HG02840 (cell line): Measurements from ENCODE around the gene IMPDH1.

ENCODE experiments used
- ATAC-seq: cut with Tn5 transposase; IDR thresholded peaks from one replicate; pipeline ENCODE4 v1.9.1; 2021; ENCODE audit warnings: mild to moderate bottlenecking, moderate library complexity, moderate number of reproducible peaks; ENCODE audit not compliant: unreplicated experiment, low FRiP score

The IMPDH1 gene

DNA sequence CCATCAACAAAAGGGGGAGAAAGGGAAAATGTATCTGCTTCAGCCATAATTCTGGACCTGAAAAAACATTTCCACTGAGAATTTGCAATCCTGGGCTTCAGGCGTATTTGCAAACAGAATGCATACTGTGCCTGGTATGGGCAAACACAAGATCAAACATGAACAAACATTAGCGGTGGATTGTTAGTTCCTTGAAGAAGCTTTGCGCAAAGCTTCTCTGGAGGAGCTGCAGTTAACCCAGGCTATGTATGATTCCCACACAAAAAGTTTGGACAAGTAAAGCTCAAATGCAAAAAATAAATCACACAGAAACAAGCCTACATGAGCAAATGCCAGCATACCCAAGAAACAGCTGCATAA is 25.5 kb upstream of the IMPDH1 start:
- ATAC-seq, result no peak

DNA sequence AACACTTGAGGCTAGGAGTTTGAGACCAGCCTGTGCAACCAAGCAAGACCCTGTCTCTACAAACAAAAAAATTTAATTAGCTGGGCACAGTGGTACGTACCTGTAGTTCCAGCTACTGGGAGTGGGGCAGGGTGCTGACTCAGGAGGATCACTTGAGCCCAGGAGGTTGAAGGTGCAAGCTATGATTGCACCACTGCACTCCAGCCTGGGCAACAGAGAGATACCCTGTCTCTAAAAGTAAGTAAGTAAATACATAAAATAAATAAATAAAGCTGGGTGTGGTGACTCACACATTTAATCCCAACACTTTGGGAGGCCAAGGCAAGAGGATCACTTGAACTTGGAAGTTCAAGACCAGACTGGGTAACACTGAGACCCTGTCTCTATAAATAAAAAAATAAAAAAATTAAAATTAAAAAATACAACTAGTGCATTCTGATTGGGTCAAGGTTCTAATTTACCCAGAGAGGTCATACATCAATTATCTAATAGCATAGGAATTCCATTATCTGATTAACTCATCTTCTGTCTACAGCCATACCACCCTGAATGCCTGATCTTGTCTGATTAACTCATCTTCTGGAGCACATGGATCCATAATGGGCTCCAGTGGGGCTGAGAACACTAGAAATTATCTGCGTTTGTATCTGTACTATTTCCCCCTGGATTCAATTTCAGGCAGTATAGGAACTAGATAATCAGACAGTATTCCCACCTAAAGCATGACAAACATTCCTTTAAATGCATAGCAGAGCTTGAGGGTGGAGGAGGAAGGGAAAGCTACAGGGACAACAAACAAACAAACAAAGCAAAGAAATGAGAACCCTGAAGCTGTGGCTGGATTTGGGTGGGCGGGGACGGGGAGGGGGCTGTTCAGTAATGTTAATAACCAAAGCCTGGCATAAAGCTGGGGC is 24.9 kb upstream of the IMPDH1 start:
- ATAC-seq, result no peak

DNA sequence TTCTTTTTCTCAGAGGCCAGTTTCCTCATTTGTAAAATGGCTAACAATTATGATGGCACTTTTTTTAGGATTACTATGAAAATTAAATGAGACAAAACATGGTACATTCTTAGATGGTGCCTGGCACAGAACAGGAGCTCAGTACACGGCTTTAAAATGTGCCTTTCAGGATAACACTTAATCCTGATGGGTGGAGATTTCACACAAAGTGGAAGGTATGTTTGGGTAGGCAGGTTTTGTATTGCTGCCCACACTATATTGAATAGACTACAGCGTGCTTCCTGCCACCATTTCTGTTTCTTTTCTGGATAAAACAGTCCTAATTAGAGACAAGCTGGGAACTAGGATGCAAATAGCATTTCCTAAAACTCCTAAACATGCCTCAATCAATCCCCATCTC is 22.0 kb upstream of the IMPDH1 start:
- ATAC-seq, result no peak

DNA sequence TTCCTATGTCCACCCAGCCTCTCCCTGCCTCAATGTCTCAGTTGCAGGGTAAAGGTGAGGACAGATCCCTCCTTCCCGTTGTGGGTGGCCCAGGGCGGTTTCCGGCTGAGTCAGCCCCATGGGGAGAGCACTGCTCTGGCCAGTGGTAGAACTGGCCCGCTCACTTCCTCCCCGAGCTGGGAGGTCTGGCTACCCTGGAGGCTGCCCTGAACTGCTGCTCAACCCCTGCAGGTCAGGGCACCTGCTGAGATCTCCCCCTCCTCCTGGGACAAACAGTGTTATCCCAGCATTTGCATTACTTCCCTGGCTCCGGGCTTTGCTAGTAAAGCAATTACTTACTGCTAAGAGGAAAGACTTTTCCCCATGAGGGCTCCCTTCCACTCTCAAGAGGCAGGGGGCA is 21.4 kb upstream of the IMPDH1 start:
- ATAC-seq, result no peak

DNA sequence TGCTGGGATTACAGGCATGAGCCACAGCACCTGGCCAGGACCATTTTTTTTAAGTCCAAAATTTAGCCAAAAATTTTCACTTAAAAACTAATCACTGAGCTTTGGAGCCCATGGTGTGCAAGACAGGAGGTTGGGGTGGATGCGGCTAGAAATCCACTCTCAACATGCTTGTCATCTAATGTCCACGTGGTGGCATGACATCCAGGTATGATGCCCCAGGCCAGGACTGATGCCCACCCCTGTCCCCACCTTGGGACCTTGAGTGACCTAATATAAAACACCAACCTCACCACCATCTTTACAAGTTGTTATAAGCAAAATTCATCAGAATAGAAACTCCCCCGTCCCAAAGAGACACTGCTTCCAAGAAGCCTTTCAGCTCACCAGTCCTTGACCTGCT is 20.4 kb upstream of the IMPDH1 start:
- no peak for ATAC-seq

DNA sequence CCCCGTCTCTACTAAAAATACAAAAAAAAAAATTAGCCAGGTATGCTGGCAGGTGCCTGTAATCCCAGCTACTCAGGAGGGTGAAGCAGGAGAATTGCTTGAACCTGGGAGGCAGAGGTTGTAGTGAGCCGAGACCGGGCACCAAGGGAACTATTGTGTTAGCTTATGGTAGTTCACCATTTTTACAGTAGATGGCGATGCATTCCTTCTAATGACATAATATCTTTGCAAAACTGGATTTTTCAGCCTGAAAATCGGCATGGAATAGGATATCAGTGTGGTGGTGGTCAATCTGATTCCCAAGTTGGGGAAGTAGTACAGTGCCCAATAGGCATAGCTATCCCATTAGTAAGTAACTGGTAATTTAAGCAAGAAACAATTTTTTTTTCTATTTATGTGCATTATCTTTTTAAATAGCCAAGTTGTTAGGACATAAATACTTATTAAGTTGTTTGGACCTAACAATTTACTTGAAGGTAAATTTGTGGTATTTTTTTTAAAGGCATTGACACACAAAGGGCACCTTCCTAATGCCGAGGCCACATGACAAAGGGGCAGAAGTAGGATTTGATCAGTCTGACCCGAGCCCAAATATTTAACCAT is 17.6 kb upstream of the IMPDH1 start:
- ATAC-seq, result no peak

DNA sequence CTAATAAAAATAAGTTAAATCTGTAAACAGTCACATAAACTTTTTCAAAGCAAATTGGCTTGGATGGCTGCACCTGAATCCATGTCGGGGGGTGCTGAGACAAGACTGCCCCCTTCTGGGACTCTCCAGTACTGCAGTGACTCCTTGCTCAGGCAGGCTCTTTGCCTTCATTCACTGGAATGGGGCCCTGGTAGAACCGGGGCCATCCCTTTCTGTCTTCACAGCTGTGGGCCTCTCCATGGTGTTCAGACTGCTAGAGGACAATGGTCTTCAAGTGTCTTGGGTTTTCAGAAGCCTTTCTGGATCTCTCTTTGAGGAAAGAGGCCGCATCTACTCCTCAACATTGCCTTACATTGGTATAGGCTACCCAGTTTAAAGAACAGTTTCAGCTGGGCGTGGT is 16.1 kb upstream of the IMPDH1 start:
- no peak for ATAC-seq

DNA sequence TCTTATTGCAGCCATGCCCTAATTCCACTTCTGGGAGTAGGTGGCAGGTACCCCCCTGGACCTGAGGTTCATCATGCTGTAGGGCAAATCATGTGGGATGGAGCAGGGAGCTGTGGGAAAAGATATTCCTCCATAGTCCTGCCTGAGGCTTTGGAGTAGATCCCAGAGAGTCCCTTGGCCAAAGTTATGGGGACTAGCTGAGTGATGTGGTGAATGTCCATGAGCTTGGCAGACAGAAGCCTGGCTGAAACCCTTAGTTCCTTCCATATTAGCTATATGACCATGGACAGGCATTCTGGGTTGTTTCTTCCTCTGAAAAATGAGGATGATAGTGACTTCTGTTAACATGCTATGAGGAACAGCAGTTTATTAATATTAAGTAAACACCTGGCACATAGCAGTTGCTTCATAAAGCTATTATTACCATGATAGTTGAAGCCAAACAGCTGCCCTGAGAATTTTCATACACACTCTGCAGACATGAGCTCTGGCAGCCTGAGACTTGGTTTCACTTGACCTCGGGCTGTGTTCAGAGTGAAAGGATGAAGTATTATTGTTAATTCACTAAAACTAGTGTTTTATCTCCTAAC is 15.0 kb upstream of the IMPDH1 start:
- no peak for ATAC-seq

DNA sequence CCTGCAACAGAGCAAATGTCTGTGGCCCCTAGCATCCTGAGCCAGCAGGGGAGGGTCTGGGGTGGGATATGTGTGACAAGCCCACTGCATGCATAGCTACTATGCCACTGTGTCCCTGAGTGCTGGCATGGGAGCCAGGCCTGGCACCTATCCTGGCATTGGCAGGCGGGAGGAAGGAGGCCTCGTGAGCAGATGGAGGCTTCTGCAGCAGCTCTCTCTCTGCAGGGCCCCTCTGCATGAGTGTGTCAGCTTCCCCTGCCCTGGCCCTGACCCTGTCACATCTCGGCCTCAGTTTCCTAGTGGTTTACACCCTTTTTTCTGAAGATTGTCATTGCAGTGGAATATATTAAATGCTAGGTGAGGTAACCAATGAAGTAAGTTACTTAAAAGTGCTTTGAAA is 13.1 kb upstream of the IMPDH1 start:
- ATAC-seq, result no peak

DNA sequence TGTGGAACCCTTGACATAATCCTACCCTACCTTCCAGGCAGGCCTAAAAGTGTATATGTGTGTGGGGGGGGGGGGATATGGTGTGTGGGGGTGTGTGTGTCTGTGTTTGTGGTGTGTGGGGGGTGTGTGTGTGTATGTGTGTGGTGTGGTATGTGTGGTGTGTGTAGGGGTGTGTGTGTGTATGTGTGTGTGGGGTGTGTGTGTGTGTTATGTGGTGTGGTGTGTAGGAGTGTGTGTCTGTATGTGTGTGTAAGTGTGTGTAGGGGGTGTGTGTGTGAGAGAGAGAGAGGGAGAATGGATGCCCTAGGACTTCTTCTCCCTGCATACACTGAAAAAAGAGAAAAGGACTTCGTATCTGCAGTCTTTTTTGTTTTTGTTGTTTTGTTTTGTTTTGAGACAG is 12.3 kb upstream of the IMPDH1 start:
- no peak for ATAC-seq

DNA sequence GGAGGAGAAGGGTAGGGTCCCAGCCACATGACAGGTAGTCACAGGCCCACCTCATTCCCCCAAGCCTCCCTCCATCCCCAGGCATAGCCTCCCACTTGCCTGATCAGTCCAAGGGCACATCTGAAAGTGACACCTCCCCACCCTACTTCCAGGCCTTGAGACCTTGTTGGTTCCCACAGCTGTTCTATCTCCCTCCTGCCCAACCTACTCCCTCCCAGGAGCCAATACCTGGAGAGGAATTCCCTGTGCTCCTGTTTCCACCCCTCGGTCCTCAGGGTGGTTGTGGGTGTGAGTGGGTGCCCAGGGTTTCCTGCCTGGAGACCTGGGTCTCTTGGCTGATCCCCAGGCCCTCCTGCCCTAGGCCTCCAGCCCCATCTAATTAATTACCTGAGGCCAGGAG is 11.6 kb upstream of the IMPDH1 start:
- no peak for ATAC-seq

DNA sequence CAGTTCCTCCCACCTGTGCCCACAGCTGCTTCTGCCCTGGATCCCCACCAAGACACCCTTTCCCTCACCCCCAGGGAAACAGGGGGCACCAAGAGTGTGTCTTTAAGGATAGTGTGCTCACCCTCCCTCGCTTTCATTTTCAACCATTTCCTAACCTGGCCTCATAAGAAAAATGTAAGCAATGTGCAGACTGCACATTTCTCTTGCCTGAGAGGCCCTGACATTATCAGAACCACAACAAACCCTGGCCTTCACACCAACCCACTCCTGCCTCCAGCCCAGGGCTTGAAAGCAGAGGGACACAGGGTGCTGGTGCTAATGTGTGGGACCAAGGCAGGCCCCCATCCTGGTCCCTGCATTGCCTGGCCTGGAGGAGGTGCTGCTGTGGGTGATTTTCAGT is 11.0 kb upstream of the IMPDH1 start:
- ATAC-seq, result no peak

DNA sequence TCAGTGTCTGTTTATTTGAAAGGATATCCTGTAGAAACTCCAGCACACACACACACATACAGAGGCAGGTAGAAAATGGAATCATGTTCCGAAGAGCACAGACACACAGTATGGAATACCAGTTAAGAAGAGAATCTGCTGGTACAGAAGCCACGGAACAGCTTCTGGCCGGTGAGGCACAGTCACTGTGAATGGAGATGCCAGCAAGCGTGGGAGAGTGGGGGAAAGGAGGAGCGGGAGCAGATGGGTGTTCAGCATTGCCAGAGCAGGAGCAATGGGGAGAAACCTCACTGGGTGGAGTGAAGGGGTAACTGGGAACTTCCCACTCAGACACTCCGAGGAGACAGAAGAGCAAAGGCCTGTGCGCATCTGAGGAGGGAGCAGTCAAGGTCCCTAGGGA is 9.5 kb upstream of the IMPDH1 start:
- no peak for ATAC-seq

DNA sequence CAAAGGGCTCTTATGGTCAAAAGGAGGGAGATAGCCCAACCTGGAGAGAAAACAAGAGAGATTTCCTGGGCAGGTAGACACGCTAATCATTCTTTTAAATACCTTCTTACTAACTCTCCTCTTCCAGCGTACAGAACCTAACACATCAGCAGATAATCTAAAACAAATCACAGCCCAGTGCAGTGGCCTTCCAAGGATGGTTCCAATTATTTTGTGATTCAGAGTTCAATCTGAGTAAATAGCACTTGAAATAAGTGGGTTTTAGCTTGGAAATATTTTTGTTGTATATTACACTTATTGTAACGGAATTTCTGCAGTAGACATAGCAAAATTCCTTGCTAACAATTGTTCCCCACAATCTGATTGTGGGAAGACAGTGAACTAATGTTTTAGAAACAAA is 7.3 kb upstream of the IMPDH1 start:
- no peak for ATAC-seq

DNA sequence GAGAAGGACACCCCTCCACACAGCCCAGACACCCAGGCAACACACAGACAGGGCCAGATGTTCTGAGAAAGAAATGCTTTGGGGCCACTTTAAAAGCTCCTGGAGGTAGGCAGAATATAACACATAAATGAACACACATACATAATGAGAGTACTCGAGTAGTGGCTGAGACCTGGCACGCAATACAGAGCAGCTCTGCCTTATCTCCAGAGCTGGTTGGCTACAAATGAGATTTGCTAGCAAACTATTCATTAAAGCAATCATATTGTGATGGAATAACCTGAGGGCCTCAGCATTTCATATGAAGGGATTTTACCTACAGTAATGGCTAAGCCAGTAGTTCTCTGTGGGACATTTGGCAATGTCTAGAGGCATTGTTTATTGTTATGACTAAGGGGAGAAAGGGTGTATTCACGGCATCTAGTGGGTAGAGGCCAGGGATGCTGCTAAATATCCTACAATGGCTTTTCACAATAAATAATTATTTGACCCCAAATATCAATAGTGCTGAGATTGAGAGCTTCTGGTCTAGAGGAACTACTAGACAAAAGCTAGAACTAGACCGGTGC is 5.5 kb upstream of the IMPDH1 start:
- no peak for ATAC-seq

DNA sequence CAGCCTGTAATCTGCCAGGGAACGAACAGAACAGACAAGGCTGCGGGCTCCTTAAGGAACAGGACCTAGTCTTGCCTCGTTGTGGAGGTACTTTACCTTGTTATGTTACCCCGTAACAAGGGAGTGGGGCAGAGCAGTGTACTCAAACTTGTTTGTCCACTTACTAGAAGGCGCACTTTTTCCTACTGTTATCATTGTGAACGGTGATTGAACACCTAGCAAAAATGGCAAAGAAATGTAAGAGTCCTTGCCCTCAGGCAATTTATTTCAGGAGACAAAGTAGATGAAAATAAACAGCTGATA is 620 bp upstream of the IMPDH1 start:
- no peak for ATAC-seq

DNA sequence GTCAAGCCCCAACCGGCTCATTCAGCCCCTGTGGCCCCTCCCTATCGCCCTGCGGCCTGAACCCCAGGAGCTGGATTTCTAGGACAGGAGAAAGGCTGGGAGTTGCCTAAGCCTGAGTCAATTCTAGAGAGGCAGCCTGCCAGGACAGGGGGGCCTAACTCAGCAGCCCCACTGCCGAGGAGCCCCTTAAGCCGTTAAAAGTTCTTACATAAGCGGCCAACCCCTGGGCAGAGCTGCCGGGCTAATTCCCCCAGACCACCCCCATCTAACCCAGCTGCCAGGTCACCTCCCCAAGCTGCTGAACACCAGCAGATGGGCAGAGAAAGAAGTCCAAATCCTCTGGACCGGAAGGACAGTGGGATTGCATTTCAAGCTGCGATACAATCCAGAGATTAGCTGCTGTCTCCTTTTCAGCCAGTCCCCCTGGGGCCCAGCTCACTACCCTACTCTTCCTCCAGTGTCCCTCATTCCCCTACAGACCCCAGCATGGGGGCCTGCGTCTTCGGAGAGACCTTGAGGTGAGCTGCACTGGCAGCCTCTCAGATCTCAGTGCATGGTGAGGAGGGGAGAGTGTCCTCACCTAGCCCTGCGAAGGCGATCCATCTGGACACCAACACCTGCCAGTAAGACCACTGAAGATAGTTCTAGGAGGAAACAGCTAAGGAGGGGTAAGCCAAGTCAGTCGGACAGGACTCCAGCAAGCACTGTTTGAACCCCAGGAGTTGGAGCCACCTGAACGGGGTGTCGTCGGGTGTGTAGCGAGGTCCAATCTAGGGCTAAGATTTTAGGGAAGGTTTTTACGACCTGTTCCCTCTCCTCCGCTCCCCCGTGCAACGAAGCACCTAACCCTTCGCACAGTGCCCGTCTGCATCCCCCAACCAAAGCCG is 830 bp downstream of the IMPDH1 start:
- ATAC-seq, result no peak

DNA sequence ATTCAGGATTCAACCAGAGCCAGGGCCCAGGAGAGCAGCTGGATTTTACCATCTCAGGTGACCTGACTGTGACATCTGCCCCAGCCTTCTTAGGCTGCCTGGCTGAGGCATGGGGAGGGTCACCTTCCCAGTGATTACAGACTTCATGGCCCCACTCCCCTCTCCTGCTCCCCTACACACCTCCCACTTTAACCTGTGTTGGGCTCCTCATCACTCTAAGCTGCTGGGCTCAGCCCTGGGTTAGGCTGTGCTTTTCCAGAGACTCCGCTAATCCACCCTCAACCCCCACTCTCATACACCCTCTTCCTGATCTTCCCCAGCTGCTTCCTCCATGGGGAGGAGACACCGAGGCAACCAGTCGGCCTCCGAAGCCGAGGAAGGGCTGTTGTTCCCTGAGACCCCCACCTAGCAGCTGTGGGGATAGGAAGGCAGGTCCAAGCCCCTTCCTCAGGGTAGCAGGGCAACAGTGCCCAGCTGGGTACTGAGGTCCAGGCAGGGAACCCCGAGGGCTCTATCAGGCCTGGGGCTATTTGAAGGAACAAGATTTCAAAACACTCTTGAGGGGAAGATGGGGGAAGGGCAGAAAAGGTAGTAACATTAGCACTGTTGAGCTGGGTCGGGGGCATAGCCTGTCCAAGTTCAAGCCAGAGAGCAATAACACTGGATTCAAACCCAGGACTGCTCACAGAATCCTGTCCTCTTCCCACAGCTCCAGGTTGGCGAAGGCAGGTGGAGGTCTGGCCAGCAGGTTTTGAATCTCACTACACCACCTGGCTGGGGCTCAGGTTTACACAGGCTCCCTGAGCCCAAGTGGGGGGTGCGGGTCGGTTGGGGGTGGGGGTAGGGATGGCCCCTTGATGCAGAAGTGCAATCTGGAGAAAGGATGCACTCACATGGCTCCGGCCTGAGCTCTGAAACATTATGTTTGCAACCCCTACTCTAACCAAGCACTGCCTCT is 1.8 kb downstream of the IMPDH1 start:
- ATAC-seq, result no peak

DNA sequence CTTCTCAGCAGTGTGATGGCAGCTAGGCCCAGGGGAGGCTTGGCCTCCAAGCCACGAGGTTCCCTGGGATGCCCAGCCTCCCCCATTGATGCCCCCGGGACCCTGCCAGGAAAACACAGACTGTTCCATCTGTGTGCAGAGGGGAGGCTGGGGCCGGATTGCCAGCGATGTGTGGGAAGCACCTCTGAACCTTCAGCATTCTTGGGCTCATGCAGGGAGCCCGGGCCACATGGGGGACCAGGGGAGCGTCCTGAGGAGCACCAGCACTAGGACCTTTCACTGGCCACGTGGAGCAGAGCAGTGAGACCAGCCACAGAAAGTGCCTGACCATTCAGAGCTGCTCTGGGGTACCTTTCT is 2.6 kb downstream of the IMPDH1 start:
- no peak for ATAC-seq
